IMR-90 (cell line): ENCODE data around the gene CFAP97D2. TPM values are rescaled to one million over a fixed set of nuclear protein-coding genes. Genes with fewer than 3 reads are reported as not detected.
A peak's percentile ranks its signal among the peaks of the same experiment; 100 is the strongest.

ENCODE experiments used
- ATAC-seq: fragments of 200-7000 bp; cut with Tn5 transposase; 2 replicates; pipeline ENCODE4 v1.9.1; 2020; ENCODE audit warnings: low read depth, mild to moderate bottlenecking, moderate library complexity
- BruUV-seq: library from RNA; stranded (reverse); fragments of 400-500 nt; replicated peaks from 2 replicates; lab custom pipeline; 2021; lab: Mats Ljungman, UMichigan
- CTCF ChIA-PET: fragments of 300-600 bp; formaldehyde crosslinking; extraction: SDS; loops from one replicate; lab custom pipeline; 2021; ENCODE audit warnings: antibody characterized with exemption; lab: Yijun Ruan, JAX
- POLR2A ChIA-PET: fragments of 300-600 bp; sonication (Branson Sonifier 250); formaldehyde crosslinking; loops from one replicate; lab custom pipeline; 2022; ENCODE audit warnings: antibody characterized with exemption; ENCODE audit not compliant: unreplicated experiment; lab: Charles Lee
- DNase-seq: peaks from one replicate; pipeline ENCODE4 v3.0.0; 2013
- H2AFZ ChIP-seq: replicated peaks from 2 replicates; pipeline ENCODE3; 2013; ENCODE audit warnings: low read length, mild to moderate bottlenecking; ENCODE audit not compliant: poor library complexity
- H2AK5ac ChIP-seq: 2 replicates; pipeline ENCODE4 v1.6.1; 2013; ENCODE audit warnings: low read depth, low read length, inconsistent platforms
- H2AK9ac ChIP-seq: replicated peaks from 2 replicates; pipeline ENCODE3; 2013; ENCODE audit warnings: mild to moderate bottlenecking, low read depth, low read length, moderate library complexity; ENCODE audit not compliant: poor library complexity
- H2BK120ac ChIP-seq: 2 replicates; pipeline ENCODE4 v1.6.1; 2013; ENCODE audit warnings: low read depth, low read length, inconsistent platforms
- H2BK15ac ChIP-seq: 3 replicates; pipeline ENCODE4 v1.6.1; 2013; ENCODE audit warnings: low read depth, low read length, inconsistent platforms
- H2BK20ac ChIP-seq: 2 replicates; pipeline ENCODE4 v1.6.1; 2013; ENCODE audit warnings: low read depth, mild to moderate bottlenecking, inconsistent platforms, low read length, moderate library complexity
- H2BK5ac ChIP-seq: 2 replicates; pipeline ENCODE4 v1.6.1; 2013; ENCODE audit warnings: mild to moderate bottlenecking, low read depth, low read length, inconsistent platforms; ENCODE audit not compliant: poor library complexity, severe bottlenecking
- H3K14ac ChIP-seq: replicated peaks from 2 replicates; pipeline ENCODE4 v1.6.1; 2013; ENCODE audit warnings: low read depth, low read length, inconsistent platforms
- H3K18ac ChIP-seq: 2 replicates; pipeline ENCODE4 v1.6.1; 2013; ENCODE audit warnings: low read depth, low read length, control low read depth
- H3K23ac ChIP-seq: 2 replicates; pipeline ENCODE4 v1.6.1; 2013; ENCODE audit warnings: low read depth, low read length, inconsistent platforms
- H3K27ac ChIP-seq: 2 replicates; pipeline ENCODE4 v1.5.1; 2013; ENCODE audit warnings: mild to moderate bottlenecking, control low read depth, low read length; ENCODE audit not compliant: insufficient read depth
- H3K27me3 ChIP-seq: 2 replicates; pipeline ENCODE4 v1.6.1; 2013; ENCODE audit warnings: low read length; ENCODE audit not compliant: control insufficient read depth, insufficient read depth
- H3K36me3 ChIP-seq: 2 replicates; pipeline ENCODE4 v1.6.1; 2013; ENCODE audit warnings: low read length, mixed read lengths; ENCODE audit not compliant: control insufficient read depth, insufficient read depth
- H3K4ac ChIP-seq: 2 replicates; pipeline ENCODE4 v1.6.1; 2013; ENCODE audit warnings: low read depth, low read length, inconsistent platforms
- H3K4me1 ChIP-seq: 2 replicates; pipeline ENCODE4 v1.6.1; 2013; ENCODE audit warnings: low read length, mixed read lengths; ENCODE audit not compliant: control insufficient read depth, insufficient read depth
- H3K4me2 ChIP-seq: 2 replicates; pipeline ENCODE4 v1.6.1; 2013; ENCODE audit warnings: low read depth, mild to moderate bottlenecking, control low read depth, low read length, moderate library complexity
- H3K4me3 ChIP-seq: 2 replicates; pipeline ENCODE4 v1.5.1; 2013; ENCODE audit warnings: low read depth, mild to moderate bottlenecking, control low read depth, low read length, moderate library complexity; ENCODE audit not compliant: insufficient read depth
- H3K56ac ChIP-seq: 2 replicates; pipeline ENCODE4 v1.6.1; 2013; ENCODE audit warnings: low read length, inconsistent platforms; ENCODE audit not compliant: insufficient read depth; ENCODE audit errors: extremely low read depth
- H3K79me1 ChIP-seq, 2 experiments: 2 replicates each; pipeline ENCODE4 v1.6.1; 2013; ENCODE audit warnings: low read length in 2 of 2, inconsistent platforms in 1 of 2, low read depth in 1 of 2
- H3K9ac ChIP-seq: 2 replicates; pipeline ENCODE4 v1.6.1; 2013; ENCODE audit warnings: low read depth, low read length, control low read depth
- H3K9me1 ChIP-seq: 2 replicates; pipeline ENCODE4 v1.6.1; 2013; ENCODE audit warnings: low read length, inconsistent platforms; ENCODE audit not compliant: insufficient read depth
- H3K9me3 ChIP-seq: 2 replicates; pipeline ENCODE4 v1.6.1; 2013; ENCODE audit warnings: low read length; ENCODE audit not compliant: control insufficient read depth, insufficient read depth
- H4K20me1 ChIP-seq: 2 replicates; pipeline ENCODE4 v1.6.1; 2013; ENCODE audit warnings: low read length, inconsistent platforms; ENCODE audit not compliant: insufficient read depth
- H4K5ac ChIP-seq: 2 replicates; pipeline ENCODE4 v1.6.1; 2013; ENCODE audit warnings: mild to moderate bottlenecking, low read depth, low read length, control low read depth
- H4K8ac ChIP-seq, 2 experiments: 2 replicates each; pipeline ENCODE4 v1.6.1; 2013; ENCODE audit warnings: low read depth in 2 of 2, low read length in 2 of 2, control low read depth in 1 of 2, inconsistent platforms in 1 of 2
- H4K91ac ChIP-seq: 2 replicates; pipeline ENCODE4 v1.6.1; 2013; ENCODE audit warnings: low read depth, low read length, inconsistent platforms; ENCODE audit not compliant: insufficient read depth
- CEBPB ChIP-seq: IDR thresholded peaks from 2 replicates; pipeline ENCODE4 v1.6.1; 2012; ENCODE audit warnings: low read depth, low read length, improper control_type of control experiment
- FOS ChIP-seq: fragments of 150-350 bp; IDR thresholded peaks from 2 replicates; pipeline ENCODE4 v1.6.1; 2016; ENCODE audit warnings: low read depth, low read length
- MXI1 ChIP-seq: IDR thresholded peaks from 2 replicates; pipeline ENCODE4 v1.6.1; 2012; ENCODE audit warnings: low read depth, mild to moderate bottlenecking, low read length, moderate library complexity, borderline replicate concordance
- WGBS, 2 experiments: methylation state at CpG; one replicate each; pipeline versions ENCODE4 v1.1.5 to v1.1.7; 2013; ENCODE audit warnings: missing lambda C conversion rate in 2 of 2; ENCODE audit not compliant: insufficient read length in 1 of 2; ENCODE audit errors: extremely low coverage in 2 of 2; 5-methylcytosine and 5-hydroxymethylcytosine counted together
- dilution Hi-C: fragments of 300-500 bp; cut with HindIII; formaldehyde crosslinking; loops from one replicate; pipeline ENCODE4 v1.14.3; 2018; ENCODE audit warnings: low sequenced_read_pairs; ENCODE audit not compliant: unreplicated experiment
- in situ Hi-C: fragments of 300-500 bp; cut with MboI; formaldehyde crosslinking; loops from 3 replicates; pipeline ENCODE4 v1.14.3; 2019; ENCODE audit warnings: low sequenced_read_pairs, inconsistent platforms, mixed read lengths
- intact Hi-C: fragments of 100-400 bp; cut with micrococcal nuclease; formaldehyde crosslinking; loops from 2 replicates; pipeline ENCODE4 v1.10.0; 2022
- polyA plus RNA-seq, 3 experiments: library from polyadenylated mRNA; depleted of rRNA; stranded (reverse); fragments of >200 nt; gene quantifications; 2 replicates each; pipeline ENCODE4 v1.2.3, GENCODE V29; 2012; ENCODE audit warnings: low replicate concordance in 1 of 3
- total RNA-seq: library from RNA; depleted of rRNA; stranded (reverse); fragments of >200 nt; gene quantifications from 2 replicates; pipeline ENCODE4 v1.2.3, GENCODE V29; 2012
- TF ChIP-seq, protein P1 (sequence below): conservative IDR thresholded peaks from 2 replicates; pipeline ENCODE4 v1.5.1; 2012; ENCODE audit warnings: mild to moderate bottlenecking, low read depth, low read length, improper control_type of control experiment

CFAP97D2 gene
- total and polyA plus RNA-seq, 2 of the 4 experiments (the other 2 are of a cell fraction): not detected

DNA sequence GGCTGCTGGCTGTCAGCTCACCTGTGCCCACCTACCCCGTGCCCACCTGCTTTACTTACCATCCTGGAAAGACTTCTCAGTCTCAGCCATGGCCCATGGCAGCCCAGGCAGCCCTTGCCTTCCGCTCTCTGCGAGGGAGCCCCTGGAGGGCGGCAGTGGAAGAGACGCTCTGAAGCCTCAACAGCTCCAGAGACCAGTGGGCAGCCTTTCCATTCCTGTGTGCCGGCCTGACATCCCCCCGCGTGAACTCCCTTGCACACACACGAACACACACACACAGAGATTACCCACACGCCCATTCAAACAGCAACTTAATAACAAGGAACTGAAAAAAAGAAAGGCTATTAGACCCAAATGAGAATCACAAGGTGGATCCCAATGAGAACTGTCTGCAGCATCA, 32.4 kb upstream of the CFAP97D2 start:
- Histone ChIP-seq H4K91ac (no peak overlapping the region), H4K8ac (no peak overlapping the region), H3K18ac (no peak overlapping the region), H2BK15ac (no peak overlapping the region), H2AK9ac (no peak overlapping the region), H2BK20ac (no peak overlapping the region), H4K20me1 (peaks cover 3% of the 10 kb centered on the region; the same call in 1 of the 2 replicates), H3K23ac (no peak overlapping the region), H2AFZ (no peak overlapping the region), H3K14ac (no peak overlapping the region), H4K5ac (no peak overlapping the region), H3K4ac (no peak overlapping the region), H3K27me3 (peaks cover 22% of the 10 kb centered on the region; the same call in 1 of the 2 replicates), H3K9me3 (no peaks in the 10 kb centered on the region), H3K27ac (no peak overlapping the region), H3K4me2 (no peak overlapping the region), H3K9ac (no peak overlapping the region), H2BK5ac (no peak overlapping the region), H3K36me3 (no peaks in the 10 kb centered on the region), H3K4me3 (no peak overlapping the region), H3K79me1 (0 out of 4 replicates have a peak, but pooled peaks cover 0 to under 1% of the 10 kb centered on the region in 2 experiments), H2BK120ac (no peak overlapping the region), H3K56ac (no peak overlapping the region), H3K4me1 (peaks cover 8% of the 10 kb centered on the region), H3K9me1 (peaks cover 12% of the 10 kb centered on the region), H2AK5ac (no peak overlapping the region)
- in situ Hi-C loops (no loop called here), dilution Hi-C loops (no loop called here), intact Hi-C loops (no loop called here)
- ChIA-PET CTCF (no interaction called here), POLR2A (no interaction called here)
- DNase-seq: no peak
- TF ChIP-seq, protein P1, sequence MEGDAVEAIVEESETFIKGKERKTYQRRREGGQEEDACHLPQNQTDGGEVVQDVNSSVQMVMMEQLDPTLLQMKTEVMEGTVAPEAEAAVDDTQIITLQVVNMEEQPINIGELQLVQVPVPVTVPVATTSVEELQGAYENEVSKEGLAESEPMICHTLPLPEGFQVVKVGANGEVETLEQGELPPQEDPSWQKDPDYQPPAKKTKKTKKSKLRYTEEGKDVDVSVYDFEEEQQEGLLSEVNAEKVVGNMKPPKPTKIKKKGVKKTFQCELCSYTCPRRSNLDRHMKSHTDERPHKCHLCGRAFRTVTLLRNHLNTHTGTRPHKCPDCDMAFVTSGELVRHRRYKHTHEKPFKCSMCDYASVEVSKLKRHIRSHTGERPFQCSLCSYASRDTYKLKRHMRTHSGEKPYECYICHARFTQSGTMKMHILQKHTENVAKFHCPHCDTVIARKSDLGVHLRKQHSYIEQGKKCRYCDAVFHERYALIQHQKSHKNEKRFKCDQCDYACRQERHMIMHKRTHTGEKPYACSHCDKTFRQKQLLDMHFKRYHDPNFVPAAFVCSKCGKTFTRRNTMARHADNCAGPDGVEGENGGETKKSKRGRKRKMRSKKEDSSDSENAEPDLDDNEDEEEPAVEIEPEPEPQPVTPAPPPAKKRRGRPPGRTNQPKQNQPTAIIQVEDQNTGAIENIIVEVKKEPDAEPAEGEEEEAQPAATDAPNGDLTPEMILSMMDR: 0 out of 2 replicates have a peak, but pooled peaks have one; percentile 7
- TF ChIP-seq MXI1 (no peak), FOS (no peak), CEBPB (no peak)
- BruUV-seq: no TSS peak
- ATAC-seq: 0 out of 2 replicates have a peak, but pooled peaks have one; percentile 33
- 29% methylated on average over 1 of the region's 10 CpGs; no CpG with 5 or more reads in 1 of the 2 experiments for WGBS, 2 experiments
